Activated CD4-positive, alpha-beta T cell treated with anti-CD3 and anti-CD28 coated beads, Interleukin-10, Interleukin-2, amounts not matched to agents 100 ng/mL and 50 ng/mL, durations not matched to agents 16 hours and 8 hours (primary cell): ENCODE results near the gene GPNMB.

Source experiments
- DNase-seq: peaks from one replicate; pipeline ENCODE4 v3.0.0-alpha.2; 2020

GPNMB gene

GRCh38 chr7:23232966-23233365 lies 13.6 kb upstream of the GPNMB start:
- no peak for DNase-seq

GRCh38 chr7:23234569-23235296 lies 11.8 kb upstream of the GPNMB start:
- DNase-seq = no peak

GRCh38 chr7:23235813-23236221 lies 10.8 kb upstream of the GPNMB start:
- DNase-seq = no peak

GRCh38 chr7:23237000-23237399 lies 9.6 kb upstream of the GPNMB start:
- no peak for DNase-seq

GRCh38 chr7:23238983-23239652 lies 7.5 kb upstream of the GPNMB start:
- DNase-seq = no peak

- DNase-seq = no peak
Observed at GRCh38 chr7:23239698-23240097, 6.9 kb upstream of the GPNMB start.

GRCh38 chr7:23242321-23242720 lies 4.3 kb upstream of the GPNMB start:
- peak; percentile 9 for DNase-seq

- no peak for DNase-seq
Observed at GRCh38 chr7:23242935-23243334, 3.6 kb upstream of the GPNMB start.

GRCh38 chr7:23247046-23247602 lies 549 bp downstream of the GPNMB start:
- DNase-seq = no peak

GRCh38 chr7:23247603-23248335 lies 1.2 kb downstream of the GPNMB start:
- DNase-seq = no peak

- DNase-seq = no peak
Observed at GRCh38 chr7:23249486-23249885, 2.9 kb downstream of the GPNMB start.

- no peak for DNase-seq
Observed at GRCh38 chr7:23254051-23254681, 7.6 kb downstream of the GPNMB start.

GRCh38 chr7:23256731-23257130 lies 10.2 kb downstream of the GPNMB start:
- no peak for DNase-seq

- DNase-seq = no peak
Observed at GRCh38 chr7:23260371-23260770, 13.8 kb downstream of the GPNMB start.

- peak; percentile 73 for DNase-seq
Observed at GRCh38 chr7:23261843-23262452, 15.4 kb downstream of the GPNMB start.

GRCh38 chr7:23264916-23265458 lies 18.4 kb downstream of the GPNMB start:
- peak; percentile 51 for DNase-seq

- no peak for DNase-seq
Observed at GRCh38 chr7:23266918-23267317, 20.3 kb downstream of the GPNMB start.

- no peak for DNase-seq
Observed at GRCh38 chr7:23267357-23267756, 20.8 kb downstream of the GPNMB start.

GRCh38 chr7:23268167-23268566 lies 21.6 kb downstream of the GPNMB start:
- DNase-seq = no peak

GRCh38 chr7:23268746-23269145 lies 22.2 kb downstream of the GPNMB start:
- no peak for DNase-seq

- no peak for DNase-seq
Observed at GRCh38 chr7:23272275-23272674, 25.7 kb downstream of the GPNMB start.

- DNase-seq = peak; percentile 94
Observed at GRCh38 chr7:23273141-23273599, 26.6 kb downstream of the GPNMB start.
